Thymus (tissue), 11 donors: ENCODE measurements around the gene FLAD1. TPM values are rescaled to one million over a fixed set of nuclear protein-coding genes. Genes with fewer than 3 reads are reported as not detected.
A peak's percentile ranks its signal among the peaks of the same experiment; 100 is the strongest.

ENCODE experiments used
- DNase-seq, 9 donors: peaks; one replicate each; pipeline ENCODE4 v3.0.0-alpha.2; 2013; ENCODE audit warnings: low spot score in 9 of 9, low read depth in 6 of 9, missing footprints in 1 of 9
- H3K27ac ChIP-seq, 2 donors: one replicate each; pipeline ENCODE4 v1.5.1; 2013; ENCODE audit warnings: control low read depth in 1 of 2, low read depth in 1 of 2, low read length in 1 of 2, mild to moderate bottlenecking in 1 of 2, moderate library complexity in 1 of 2
- H3K27me3 ChIP-seq, 2 donors: one replicate each; pipeline ENCODE4 v1.5.1; 2013; ENCODE audit warnings: low read length in 1 of 2; ENCODE audit not compliant: control insufficient read depth in 2 of 2, insufficient read depth in 1 of 2
- H3K36me3 ChIP-seq, 2 donors: one replicate each; pipeline ENCODE4 v1.5.1; 2013; ENCODE audit warnings: low read length in 1 of 2, mild to moderate bottlenecking in 1 of 2, moderate library complexity in 1 of 2; ENCODE audit not compliant: control insufficient read depth in 2 of 2, insufficient read depth in 2 of 2
- H3K4me1 ChIP-seq, 2 donors: one replicate each; pipeline ENCODE4 v1.5.1; 2013; ENCODE audit warnings: low read length in 2 of 2; ENCODE audit not compliant: control insufficient read depth in 2 of 2, insufficient read depth in 2 of 2
- H3K4me3 ChIP-seq, 2 donors: one replicate each; pipeline ENCODE4 v1.5.1; 2013; ENCODE audit warnings: low read length in 2 of 2, control low read depth in 1 of 2, mild to moderate bottlenecking in 1 of 2
- H3K9me3 ChIP-seq, 2 donors: one replicate each; pipeline ENCODE4 v1.5.1; 2013; ENCODE audit warnings: low read length in 1 of 2, mild to moderate bottlenecking in 1 of 2; ENCODE audit not compliant: control insufficient read depth in 2 of 2, insufficient read depth in 1 of 2
- WGBS: extraction: QIAGEN DNeasy Blood & Tissue Kit; methylation state at CpG from one replicate; pipeline ENCODE4 v1.1.7; 2013; 5-methylcytosine and 5-hydroxymethylcytosine counted together
- polyA plus RNA-seq: library from polyadenylated mRNA; stranded (reverse); fragments of 200-250 nt; gene quantifications from one replicate; pipeline ENCODE4 v1.2.3, GENCODE V29; 2013
- total RNA-seq: library from RNA; stranded (reverse); fragments of 120-200 nt; gene quantifications from one replicate; pipeline ENCODE4 v1.2.4, GENCODE V29; 2013
- donor health status: healthy.

The FLAD1 gene
- total and polyA plus RNA-seq, 2 donors: 26.7 to 34.8 TPM

GRCh38 chr1:154962795-154963330 is 20.3 kb upstream of the FLAD1 start:
- peaks cover 8 to 32% of the 10 kb centered on the region in 2 donors for H3K4me1 ChIP-seq
- no peak overlapping the region for H3K27ac ChIP-seq
- peak overlapping the region in 1 of 2 donors; percentile 85 for H3K4me3 ChIP-seq
- H3K9me3 ChIP-seq: peaks cover 0 to 5% of the 10 kb centered on the region in 2 donors
- H3K36me3 ChIP-seq: peaks cover 54 to 66% of the 10 kb centered on the region in 2 donors
- WGBS: 94% methylated on average over 6 of the region's 6 CpGs
- no peak for DNase-seq
- no peaks in the 10 kb centered on the region for H3K27me3 ChIP-seq

GRCh38 chr1:154963643-154964042 is 19.5 kb upstream of the FLAD1 start:
- Histone ChIP-seq H3K9me3 (peaks cover 0 to 5% of the 10 kb centered on the region in 2 donors), H3K27me3 (no peaks in the 10 kb centered on the region), H3K27ac (no peak overlapping the region), H3K36me3 (peaks cover 58 to 63% of the 10 kb centered on the region in 2 donors), H3K4me1 (peaks cover 8 to 28% of the 10 kb centered on the region in 2 donors), H3K4me3 (no peak overlapping the region)
- WGBS: 95% methylated on average over 8 of the region's 8 CpGs
- no peak for DNase-seq

GRCh38 chr1:154964359-154964758 is 18.8 kb upstream of the FLAD1 start:
- Histone ChIP-seq H3K4me1 (peaks cover 8 to 28% of the 10 kb centered on the region in 2 donors), H3K36me3 (peaks cover 56 to 57% of the 10 kb centered on the region in 2 donors), H3K27ac (no peak overlapping the region), H3K27me3 (no peaks in the 10 kb centered on the region), H3K9me3 (peaks cover 0 to 5% of the 10 kb centered on the region in 2 donors), H3K4me3 (no peak overlapping the region)
- no peak for DNase-seq
- 88% methylated on average over 6 of the region's 6 CpGs for WGBS

GRCh38 chr1:154966111-154966510 is 17.0 kb upstream of the FLAD1 start:
- 96% methylated on average over 7 of the region's 7 CpGs for WGBS
- no peak for DNase-seq
- Histone ChIP-seq H3K27me3 (no peaks in the 10 kb centered on the region), H3K4me3 (no peak overlapping the region), H3K27ac (no peak overlapping the region), H3K36me3 (peaks cover 52 to 59% of the 10 kb centered on the region in 2 donors), H3K9me3 (peaks cover 0 to 5% of the 10 kb centered on the region in 2 donors), H3K4me1 (peaks cover 4 to 28% of the 10 kb centered on the region in 2 donors)

GRCh38 chr1:154967331-154967950 is 15.7 kb upstream of the FLAD1 start:
- H3K4me1 ChIP-seq: peaks cover 6 to 35% of the 10 kb centered on the region in 2 donors

GRCh38 chr1:154968731-154969130 is 14.4 kb upstream of the FLAD1 start:
- DNase-seq: no peak
- Histone ChIP-seq H3K27me3 (no peaks in the 10 kb centered on the region), H3K9me3 (peaks cover 0 to 2% of the 10 kb centered on the region in 2 donors), H3K4me1 (peaks cover 11 to 37% of the 10 kb centered on the region in 2 donors), H3K36me3 (peaks cover 43 to 49% of the 10 kb centered on the region in 2 donors), H3K4me3 (no peak overlapping the region), H3K27ac (peak overlapping the region in 1 of 2 donors; percentile 12)
- WGBS: 99% methylated on average over 3 of the region's 3 CpGs

More at GRCh38 chr1:154967331-154967950, 15.7 kb upstream of the FLAD1 start:
- Histone ChIP-seq H3K9me3 (no peaks in the 10 kb centered on the region), H3K4me3 (no peak overlapping the region), H3K36me3 (peaks cover 52 to 59% of the 10 kb centered on the region in 2 donors), H3K27me3 (no peaks in the 10 kb centered on the region), H3K27ac (no peak overlapping the region)
- DNase-seq: no peak
- 95% methylated on average over 5 of the region's 5 CpGs for WGBS

GRCh38 chr1:154969246-154969645 is 13.9 kb upstream of the FLAD1 start:
- 94% methylated on average over 5 of the region's 5 CpGs for WGBS
- H3K36me3 ChIP-seq: peaks cover 40 to 45% of the 10 kb centered on the region in 2 donors
- H3K4me1 ChIP-seq: peaks cover 11 to 36% of the 10 kb centered on the region in 2 donors
- H3K27me3 ChIP-seq: no peaks in the 10 kb centered on the region
- no peak overlapping the region for H3K27ac ChIP-seq
- no peak overlapping the region for H3K4me3 ChIP-seq
- H3K9me3 ChIP-seq: peaks cover 0 to 3% of the 10 kb centered on the region in 2 donors
- no peak for DNase-seq

GRCh38 chr1:154969860-154970452 is 13.2 kb upstream of the FLAD1 start:
- no peak for DNase-seq
- H3K36me3 ChIP-seq: peaks cover 33 to 41% of the 10 kb centered on the region in 2 donors
- H3K4me1 ChIP-seq: peaks cover 11 to 36% of the 10 kb centered on the region in 2 donors

More at GRCh38 chr1:154969860-154970452, 13.2 kb upstream of the FLAD1 start:
- 83% methylated on average over 22 of the region's 22 CpGs for WGBS
- H3K4me3 ChIP-seq: peak overlapping the region in 1 of 2 donors; percentile 4
- peak overlapping the region; percentile 43 to 70 for H3K27ac ChIP-seq
- no peaks in the 10 kb centered on the region for H3K27me3 ChIP-seq
- peaks cover 0 to 3% of the 10 kb centered on the region in 2 donors for H3K9me3 ChIP-seq
